GM18858 (cell line): ENCODE measurements around the gene IPO13.

ENCODE experiments used
- ATAC-seq: cut with Tn5 transposase; IDR thresholded peaks from one replicate; pipeline ENCODE4 v1.9.1; 2021; ENCODE audit not compliant: unreplicated experiment

The IPO13 gene

DNA sequence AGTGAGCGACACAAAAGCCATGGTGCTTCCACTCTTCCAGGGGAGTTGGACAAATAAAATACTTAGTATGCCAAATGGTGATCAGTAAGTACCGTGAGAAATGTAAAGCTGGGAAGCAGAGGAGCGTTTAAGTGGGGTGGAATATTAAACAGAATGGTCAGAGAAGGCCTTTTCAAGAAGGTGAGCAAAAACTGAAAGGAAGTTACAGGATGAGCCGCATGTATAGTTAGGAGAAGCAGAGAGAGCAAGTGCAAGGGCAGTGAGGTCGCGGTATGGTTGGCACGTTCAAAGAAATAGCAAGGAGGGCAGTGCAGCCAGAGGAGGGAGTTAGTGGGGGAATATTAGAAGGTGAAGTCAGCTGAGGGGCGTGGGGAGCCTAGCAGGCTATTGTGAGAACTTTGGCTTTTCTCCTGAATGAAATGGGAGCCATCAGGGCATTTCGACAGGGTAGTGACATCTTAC lies 27.3 kb downstream of the IPO13 start:
- ATAC-seq: no peak

DNA sequence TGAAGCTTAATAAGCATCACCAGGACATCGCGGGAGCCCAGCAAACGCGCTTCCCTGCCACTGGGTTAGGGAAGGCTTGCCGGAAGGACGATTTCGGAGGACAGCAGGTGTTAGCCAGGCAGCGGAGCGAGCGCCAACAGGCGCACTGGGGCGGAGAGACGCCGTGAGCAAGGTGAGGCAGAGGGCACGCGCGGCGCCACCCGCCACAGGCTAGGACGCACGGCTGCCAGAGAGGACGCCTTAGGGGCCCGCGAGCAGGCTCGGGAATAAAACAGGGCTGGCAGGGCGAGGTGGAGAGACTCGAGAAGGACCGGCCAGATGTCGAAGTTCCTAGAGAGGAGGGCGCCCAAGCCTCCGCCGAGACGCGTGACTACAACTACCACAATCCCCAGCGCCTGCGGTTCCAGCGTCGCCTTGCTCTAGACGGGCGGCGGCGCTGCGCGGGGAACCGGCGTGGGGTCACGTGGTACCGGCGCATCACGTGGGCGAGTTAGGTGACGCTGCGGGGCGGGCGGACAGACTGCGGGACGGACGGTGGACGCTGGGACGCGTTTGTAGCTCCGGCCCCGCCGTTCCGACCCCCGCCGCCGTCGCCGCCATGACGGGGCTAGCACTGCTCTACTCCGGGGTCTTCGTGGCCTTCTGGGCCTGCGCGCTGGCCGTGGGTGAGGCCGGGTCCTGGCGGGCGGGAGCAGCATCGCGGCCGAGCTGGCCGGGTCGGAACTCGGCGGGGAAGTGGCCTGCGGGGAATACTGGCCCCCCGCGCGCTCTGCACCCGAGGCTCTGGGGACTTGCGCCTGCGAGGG lies 27.9 kb downstream of the IPO13 start, which contains the start of gene ATP6V0B:
TSS of gene ATP6V0B (plus strand) at position 518 of the 806 bp plus-strand sequence. CDS start at position 599, 81 bp downstream.
- peak; percentile 53 for ATAC-seq

DNA sequence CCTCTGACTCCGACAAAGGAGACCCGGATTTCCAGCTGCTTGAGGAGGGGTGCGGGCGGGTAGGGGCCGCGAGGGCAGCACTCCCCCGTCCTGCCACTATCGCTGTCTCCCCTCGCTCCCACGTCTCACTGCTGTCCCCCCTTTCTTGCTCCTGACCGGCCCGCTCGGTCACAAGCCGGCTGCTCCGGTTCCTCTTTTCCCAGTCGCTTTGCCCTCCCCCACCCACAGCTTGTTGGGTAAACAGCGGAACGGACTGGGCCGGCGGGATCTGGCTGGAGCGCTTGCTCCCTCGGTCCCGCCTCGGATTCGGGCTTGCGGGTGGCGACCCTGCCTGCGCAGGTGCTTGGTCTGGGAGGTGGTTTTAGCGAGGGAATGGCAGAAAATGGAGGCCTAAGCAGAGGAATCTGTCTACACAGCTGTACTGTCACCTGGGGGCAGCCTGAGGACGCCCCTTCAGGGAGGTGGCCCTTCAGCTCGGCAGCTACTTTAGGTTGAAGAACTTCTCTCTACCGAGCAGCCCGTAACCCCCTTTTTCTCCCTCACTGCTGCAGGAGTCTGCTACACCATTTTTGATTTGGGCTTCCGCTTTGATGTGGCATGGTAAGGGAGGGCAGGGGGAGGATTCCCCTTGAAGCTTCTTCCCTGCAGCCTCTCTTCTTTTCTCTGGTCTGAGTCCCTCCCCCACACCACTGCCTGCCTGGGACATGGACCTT lies 28.7 kb downstream of the IPO13 start:
- no peak for ATAC-seq

DNA sequence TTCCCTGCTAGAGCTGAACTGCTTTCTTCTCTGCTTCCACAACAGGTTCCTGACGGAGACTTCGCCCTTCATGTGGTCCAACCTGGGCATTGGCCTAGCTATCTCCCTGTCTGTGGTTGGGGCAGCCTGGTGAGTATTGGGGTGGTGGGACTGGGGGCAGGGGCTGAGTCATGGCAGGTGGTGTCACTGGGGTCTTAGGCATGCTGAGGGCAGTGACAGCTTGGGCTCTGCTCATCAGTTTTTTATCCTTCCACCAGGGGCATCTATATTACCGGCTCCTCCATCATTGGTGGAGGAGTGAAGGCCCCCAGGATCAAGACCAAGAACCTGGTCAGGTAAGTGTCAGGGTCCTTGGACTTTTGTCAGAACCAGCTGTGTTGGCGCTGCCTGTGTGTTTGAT lies 29.3 kb downstream of the IPO13 start:
- no peak for ATAC-seq

DNA sequence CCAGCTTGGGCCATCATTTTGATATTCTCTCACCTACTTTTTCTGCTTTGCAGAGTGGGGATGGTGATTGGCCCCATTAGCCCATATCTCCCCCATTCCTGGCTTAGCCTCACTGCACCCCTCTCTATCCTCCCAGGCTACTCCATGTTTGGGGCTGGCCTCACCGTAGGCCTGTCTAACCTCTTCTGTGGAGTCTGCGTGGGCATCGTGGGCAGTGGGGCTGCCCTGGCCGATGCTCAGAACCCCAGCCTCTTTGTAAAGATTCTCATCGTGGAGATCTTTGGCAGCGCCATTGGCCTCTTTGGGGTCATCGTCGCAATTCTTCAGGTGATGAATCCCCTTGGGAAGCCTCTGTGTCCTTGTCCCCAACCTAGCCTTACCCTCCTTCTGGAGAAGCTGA lies 30.1 kb downstream of the IPO13 start:
- no peak for ATAC-seq

DNA sequence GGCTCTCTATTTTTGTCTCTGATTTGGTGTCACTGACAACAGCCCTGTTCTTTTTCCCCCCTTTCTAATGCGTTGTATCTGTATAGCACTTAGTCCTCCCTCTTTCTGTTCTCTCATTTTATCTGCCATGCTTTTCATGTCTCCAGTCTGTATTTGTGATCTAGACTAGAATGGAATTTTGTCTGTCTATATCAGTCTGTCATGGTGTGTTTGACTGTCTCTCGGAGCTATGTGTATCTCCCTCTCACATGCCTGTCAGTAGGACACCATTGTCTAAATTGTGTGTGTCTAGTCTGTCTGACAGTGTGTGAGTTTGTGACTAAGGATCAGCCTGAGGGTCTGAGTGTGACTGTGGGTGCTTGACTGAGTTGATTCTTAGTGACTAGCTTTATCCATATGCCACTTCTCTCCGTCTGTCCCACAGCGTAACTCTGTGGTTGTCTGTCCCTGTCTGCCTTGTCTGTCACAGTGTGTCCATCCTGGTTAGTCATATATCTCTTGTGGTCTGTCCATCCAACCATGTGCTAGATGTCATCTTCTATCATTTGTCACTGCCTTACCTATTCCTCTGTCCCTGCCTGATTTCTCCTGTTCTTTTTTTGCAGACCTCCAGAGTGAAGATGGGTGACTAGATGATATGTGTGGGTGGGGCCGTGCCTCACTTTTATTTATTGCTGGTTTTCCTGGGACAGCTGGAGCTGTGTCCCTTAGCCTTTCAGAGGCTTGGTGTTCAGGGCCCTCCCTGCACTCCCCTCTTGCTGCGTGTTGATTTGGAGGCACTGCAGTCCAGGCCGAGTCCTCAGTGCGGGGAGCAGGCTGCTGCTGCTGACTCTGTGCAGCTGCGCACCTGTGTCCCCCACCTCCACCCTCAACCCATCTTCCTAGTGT lies 30.9 kb downstream of the IPO13 start:
- ATAC-seq: no peak

DNA sequence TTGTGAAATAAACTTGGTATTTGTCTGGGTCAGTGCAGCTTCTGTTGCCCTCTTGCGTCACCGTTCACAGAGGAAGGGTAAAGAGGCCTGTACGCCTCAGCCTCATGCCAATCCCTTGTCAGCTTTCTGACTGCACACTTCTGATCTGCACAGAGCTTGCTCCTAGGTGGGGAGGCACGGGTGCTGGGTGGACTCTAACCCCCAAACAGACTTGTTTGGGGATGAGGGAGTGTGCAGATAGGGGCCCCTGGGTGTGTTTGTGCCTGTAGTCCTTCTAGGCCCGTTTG lies 31.5 kb downstream of the IPO13 start:
- ATAC-seq: no peak

DNA sequence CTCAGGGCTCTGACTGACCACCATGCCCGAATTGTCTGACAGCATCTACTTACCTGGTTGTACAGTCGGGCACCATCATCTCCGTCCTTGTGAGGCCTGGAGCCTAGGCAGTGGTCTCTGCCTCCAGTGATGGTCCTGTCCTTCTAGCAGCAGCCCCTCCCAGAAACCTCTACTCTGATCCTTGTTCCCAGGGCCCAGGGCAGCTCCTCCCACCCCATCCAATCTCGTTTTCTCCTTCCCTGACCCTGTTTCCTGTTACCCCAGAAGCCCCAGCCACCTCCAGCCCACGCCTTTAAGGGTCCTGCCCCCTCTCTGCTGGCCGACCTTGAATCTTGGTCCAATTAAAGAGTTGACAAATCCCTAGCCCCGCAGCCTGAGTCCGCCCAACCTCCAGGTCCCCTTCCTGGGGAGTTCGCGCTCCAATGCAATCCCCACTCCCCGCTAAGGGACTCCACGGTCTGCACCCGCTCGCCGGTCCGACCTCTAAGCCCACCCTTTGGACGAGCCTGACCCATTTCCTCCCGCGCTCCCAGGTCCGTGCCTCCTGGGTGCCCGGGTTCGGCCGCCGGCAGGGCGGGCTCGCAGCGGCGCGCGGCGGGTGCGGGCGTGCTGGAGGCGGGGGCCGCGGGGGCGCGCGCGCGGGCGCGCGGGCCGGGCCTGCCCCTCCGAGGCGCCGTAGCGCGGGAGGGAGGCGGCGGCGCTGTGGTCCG lies 32.0 kb downstream of the IPO13 start, which contains the start of gene B4GALT2:
TSS of gene B4GALT2 (plus strand) at position 660 of the 710 bp plus-strand sequence. CDS start 1,951 bp downstream, outside the sequence.
- ATAC-seq: no peak

DNA sequence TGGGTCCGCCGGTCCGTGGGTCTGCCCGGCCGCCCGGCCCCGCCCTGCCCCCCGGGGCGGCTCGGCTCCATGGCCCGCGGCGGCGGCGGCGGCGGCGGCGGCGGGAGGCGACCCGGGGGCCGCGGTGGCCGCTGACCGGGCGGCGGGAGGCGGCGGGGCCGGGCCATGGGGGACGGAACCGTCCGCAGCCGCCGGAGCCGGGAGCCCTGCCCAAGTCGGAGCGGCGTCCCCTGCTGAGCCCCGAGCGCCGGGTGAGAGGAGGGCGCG lies 32.4 kb downstream of the IPO13 start:
- ATAC-seq: no peak

DNA sequence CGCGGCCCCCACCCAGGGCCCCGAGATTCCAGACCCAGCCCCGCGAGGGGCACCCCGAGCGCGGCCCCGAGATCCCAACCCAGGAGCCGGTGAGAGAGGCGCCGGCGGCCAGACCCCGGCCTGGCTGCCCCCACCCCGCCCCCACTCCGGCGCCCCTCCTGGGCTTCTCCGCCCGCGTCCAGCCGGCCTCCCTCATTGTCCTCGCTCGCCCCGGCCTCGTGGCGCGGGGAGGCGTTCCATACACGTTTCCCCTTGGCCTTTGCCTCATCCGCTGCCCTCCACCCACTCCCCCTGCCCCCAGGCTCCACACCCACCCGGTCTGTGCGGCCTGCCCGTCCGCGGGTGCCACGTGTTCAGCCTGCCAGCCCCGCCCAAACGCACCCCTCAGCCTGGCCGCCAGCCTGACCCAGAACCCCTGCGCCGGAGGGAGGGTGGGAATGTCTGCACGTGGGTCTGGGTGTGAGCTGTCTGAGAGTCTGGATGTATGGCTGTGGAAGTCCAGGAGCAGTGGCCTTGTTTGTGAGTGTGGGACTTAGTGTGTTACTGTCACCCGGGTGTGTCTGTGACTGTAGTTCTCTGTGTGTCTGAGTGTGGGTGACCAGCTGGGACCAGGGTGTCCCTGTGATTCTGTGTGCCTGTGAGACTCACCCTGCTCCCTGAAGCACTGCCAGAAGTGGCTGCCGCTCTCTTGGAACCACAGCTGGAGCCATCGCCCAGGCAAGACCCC lies 32.9 kb downstream of the IPO13 start:
- no peak for ATAC-seq

DNA sequence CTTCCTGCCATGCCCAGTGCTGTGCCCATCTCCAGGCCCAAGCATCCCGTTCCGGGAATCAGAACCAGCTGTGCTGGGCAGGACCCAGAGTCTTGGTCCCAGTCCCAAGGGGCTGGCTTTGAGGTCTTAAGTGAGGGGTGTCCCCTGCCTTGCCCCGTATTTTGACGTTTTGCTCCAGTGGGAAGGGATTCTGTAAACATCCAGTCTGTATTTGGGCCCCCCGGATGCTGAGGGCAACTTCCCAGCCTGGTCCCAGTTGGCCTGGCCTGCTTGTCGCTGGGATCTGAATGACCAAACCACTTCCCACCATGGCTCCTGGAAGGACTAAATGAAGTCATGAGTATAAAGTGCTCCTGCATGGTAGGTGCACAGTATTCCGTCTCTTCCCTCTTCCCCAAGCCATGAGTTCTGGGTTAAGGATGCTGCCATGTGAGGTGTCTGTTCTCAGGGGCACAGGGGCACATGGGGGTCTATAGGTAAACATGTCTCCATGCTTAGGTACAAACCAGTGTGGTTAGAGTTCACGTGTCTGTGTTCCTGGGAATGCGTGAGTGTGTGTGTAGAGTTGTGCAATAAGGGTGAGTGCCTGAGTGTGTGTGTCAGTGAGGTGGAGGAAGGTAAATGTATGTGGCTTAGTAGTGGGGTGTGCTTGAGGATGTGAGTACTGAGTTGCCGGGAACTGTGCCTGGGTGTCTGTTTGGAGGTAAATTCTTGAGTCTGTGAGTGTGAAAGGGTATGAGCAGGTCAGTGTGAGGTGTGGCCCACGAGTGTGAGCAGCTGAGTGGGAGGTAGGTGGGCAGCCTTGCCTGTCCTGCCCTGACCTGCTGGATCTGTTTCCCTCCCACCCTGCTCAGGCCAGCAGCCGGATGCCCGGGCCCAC lies 33.7 kb downstream of the IPO13 start:
- no peak for ATAC-seq

DNA sequence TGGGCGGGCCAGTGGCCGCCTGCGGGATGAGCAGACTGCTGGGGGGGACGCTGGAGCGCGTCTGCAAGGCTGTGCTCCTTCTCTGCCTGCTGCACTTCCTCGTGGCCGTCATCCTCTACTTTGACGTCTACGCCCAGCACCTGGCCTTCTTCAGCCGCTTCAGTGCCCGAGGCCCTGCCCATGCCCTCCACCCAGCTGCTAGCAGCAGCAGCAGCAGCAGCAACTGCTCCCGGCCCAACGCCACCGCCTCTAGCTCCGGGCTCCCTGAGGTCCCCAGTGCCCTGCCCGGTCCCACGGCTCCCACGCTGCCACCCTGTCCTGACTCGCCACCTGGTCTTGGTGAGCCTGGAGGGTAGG lies 34.4 kb downstream of the IPO13 start:
- no peak for ATAC-seq

DNA sequence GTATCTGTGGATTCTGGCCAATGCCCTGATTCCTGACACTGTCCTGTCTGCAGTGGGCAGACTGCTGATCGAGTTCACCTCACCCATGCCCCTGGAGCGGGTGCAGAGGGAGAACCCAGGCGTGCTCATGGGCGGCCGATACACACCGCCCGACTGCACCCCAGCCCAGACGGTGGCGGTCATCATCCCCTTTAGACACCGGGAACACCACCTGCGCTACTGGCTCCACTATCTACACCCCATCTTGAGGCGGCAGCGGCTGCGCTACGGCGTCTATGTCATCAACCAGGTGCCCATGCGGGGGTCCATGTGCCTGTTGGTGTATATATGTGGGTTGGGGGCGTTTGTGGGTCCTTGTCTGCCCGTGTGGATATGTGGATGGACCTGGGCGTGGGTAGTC lies 34.9 kb downstream of the IPO13 start:
- no peak for ATAC-seq

DNA sequence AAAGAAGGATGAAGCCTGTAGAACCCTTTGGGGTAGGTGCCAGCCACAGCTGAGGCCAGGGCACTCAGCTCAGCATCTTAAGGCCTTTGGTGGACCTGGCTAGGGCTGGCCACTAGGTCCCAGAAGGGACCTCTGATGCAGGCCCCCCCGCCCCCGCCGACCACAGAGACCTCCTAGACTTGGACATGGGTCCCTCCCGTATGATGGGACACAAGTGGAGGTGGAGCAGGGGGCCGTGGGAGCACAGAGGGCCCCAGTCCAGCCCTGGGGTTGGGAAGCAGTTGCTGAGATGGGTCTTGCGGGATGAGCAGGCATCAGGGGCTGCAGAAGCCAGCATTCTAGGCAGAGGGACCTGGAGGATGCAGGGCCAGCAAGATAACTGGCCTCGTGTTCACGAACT lies 35.5 kb downstream of the IPO13 start:
- ATAC-seq: no peak

DNA sequence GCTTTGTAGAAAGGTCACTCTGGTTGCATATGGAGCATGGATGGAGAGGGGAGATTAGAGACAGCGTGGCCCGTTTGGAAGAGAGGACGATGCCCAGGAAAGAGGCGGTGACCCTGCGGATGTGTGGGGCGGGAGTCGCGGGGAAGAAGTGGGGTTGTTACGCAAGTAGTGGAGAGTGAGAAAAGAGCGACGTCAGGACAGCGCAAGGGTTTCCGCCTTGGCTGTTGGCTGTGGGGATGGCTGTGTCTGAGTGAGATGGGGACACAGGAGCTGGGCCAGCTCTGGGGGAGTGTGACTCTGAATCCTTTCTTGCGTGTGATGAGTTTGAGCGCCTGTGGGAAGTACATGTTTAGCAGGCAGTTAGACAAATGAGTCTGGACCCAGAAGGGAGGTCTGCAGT lies 36.1 kb downstream of the IPO13 start:
- ATAC-seq: no peak

DNA sequence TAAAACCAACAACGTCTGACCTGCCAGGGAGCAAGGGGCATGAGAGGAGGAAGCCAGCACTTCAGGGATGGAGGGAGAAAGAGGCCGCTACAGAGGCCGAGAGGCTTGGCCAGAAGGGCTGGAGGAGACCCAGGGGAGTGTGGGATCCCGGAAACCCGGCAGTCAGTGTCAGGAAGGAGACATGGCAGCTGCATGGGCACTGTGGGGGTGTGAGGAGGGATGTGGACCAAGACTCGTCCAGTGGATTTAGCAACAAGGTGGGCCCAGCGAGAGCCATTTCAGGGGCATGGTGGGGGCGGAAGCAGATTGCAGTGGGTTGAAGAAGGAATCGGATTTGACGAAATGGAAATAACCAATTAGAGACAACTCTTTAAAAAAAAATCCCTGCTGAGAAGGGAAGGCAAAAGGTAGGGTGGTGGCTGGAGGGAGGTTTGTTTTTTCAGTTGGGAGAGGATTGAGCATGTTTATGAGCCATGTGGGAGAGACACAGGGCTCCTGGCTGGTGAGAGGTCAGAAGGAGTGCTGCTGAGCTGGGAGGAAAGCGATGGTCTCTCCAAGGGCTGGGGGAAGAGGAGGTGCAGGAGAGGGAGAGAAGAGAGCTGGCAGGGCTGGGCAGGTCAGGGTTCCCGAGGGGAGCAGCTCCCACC lies 36.6 kb downstream of the IPO13 start:
- ATAC-seq: no peak

DNA sequence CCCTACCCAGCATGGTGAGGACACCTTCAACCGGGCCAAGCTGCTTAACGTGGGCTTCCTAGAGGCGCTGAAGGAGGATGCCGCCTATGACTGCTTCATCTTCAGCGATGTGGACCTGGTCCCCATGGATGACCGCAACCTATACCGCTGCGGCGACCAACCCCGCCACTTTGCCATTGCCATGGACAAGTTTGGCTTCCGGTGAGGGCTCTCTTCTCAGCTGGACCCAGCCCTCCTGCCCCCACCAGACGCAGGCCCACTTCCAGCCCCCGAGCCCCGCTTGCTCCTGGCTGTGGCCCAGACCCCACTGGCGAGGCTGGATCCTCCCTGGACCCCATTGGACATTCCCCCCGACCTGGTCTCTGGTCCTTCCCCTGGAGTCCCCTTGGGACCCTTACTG lies 38.1 kb downstream of the IPO13 start:
- no peak for ATAC-seq

DNA sequence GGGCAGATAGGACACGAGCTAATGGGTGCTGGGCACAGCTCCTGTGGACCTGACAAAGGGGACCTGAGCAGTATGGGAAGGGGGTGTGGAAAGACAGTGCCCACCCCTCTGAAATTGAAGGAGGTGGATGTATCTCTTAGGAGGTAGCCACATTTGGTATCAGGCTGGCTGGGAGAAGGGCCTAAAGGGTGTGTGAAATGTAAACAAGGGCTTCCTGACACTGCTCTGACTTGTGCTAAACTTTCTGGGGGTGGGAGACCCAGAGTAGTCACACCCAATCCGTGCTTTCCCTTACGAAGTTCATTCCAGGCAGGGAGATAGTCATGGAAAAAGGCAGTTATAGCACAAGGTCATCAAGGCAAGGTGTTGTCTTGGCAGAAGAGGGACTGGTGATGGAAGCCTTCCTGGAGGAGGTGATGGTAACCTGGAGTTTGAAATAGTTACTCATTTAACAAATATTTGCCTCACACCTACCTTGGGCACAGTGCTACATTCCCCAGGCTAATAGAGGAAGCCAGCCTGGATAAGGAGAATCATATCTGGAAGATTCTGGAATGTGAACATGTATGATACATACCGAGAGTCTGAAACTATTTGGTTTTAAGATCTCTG lies 39.3 kb downstream of the IPO13 start:
- no peak for ATAC-seq

DNA sequence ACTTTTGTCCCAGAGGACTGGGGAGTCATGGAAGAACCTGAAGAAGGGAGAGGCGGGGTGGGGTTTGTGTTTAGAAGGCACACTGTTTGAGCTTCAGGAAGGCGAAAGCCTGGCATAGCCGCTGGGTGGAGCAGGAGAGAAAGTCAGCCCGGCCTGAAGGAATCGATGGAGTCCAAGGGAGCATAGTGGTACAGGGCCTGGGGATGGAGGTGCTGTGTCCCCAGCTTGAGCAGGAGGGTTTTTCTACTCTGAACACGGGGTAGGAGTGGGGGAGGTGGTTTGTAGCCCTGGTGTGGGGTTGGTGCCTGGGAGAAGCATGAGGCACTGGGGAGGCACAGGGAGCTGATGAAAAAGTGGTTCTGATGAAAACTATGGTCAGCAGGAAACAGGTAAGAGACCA lies 40.0 kb downstream of the IPO13 start:
- ATAC-seq: no peak
